H1 (cell line): ENCODE results near the gene NRXN3. TPM values are rescaled to one million over a fixed set of nuclear protein-coding genes. Genes with fewer than 3 reads are reported as not detected.
A peak's percentile ranks its signal among the peaks of the same experiment; 100 is the strongest.

Experiments
- CTCF ChIA-PET: fragments of 300-600 bp; sonication (Branson Sonifier 250); formaldehyde crosslinking; loops from one replicate; lab custom pipeline; 2021; ENCODE audit not compliant: partially characterized antibody; lab: Charles Lee
- POLR2A ChIA-PET: fragments of 300-600 bp; sonication (Branson Sonifier 250); formaldehyde crosslinking; loops from one replicate; lab custom pipeline; 2021; ENCODE audit warnings: inconsistent platforms; ENCODE audit not compliant: partially characterized antibody; lab: Charles Lee
- DNase-seq, 2 experiments: peaks; one replicate each; pipeline versions ENCODE4 v3.0.0 to v3.0.0-alpha.2; 2010 to 2022; ENCODE audit warnings: low spot score in 2 of 2, low read depth in 1 of 2, mixed read lengths in 1 of 2
- FAIRE-seq: peaks from 2 replicates; lab custom pipeline; 2011; peaks lifted over from hg19 to GRCh38; lab: Jason Lieb, UNC
- H2AFZ ChIP-seq: 2 replicates; pipeline ENCODE4 v1.8.1; 2012; ENCODE audit warnings: low read length, inconsistent platforms
- H2AK5ac ChIP-seq: 2 replicates; pipeline ENCODE4 v1.6.1; 2013; ENCODE audit warnings: low read depth, low read length
- H2BK120ac ChIP-seq: replicated peaks from 2 replicates; pipeline ENCODE3; 2013; ENCODE audit warnings: low read depth, low read length, inconsistent platforms
- H2BK12ac ChIP-seq: 2 replicates; pipeline ENCODE4 v1.6.1; 2013; ENCODE audit warnings: low read depth, low read length
- H2BK15ac ChIP-seq: 2 replicates; pipeline ENCODE4 v1.6.1; 2013; ENCODE audit warnings: low read length
- H2BK20ac ChIP-seq: 2 replicates; pipeline ENCODE4 v1.6.1; 2013; ENCODE audit warnings: low read length
- H2BK5ac ChIP-seq: 2 replicates; pipeline ENCODE4 v1.6.1; 2013; ENCODE audit warnings: low read depth, low read length
- H3K14ac ChIP-seq: 2 replicates; pipeline ENCODE4 v1.6.1; 2013; ENCODE audit warnings: inconsistent platforms; ENCODE audit not compliant: insufficient read length
- H3K18ac ChIP-seq: 2 replicates; pipeline ENCODE4 v1.6.1; 2013; ENCODE audit warnings: low read length; ENCODE audit errors: extremely low read depth
- H3K23ac ChIP-seq: 2 replicates; pipeline ENCODE4 v1.6.1; 2013; ENCODE audit warnings: inconsistent platforms; ENCODE audit not compliant: insufficient read length
- H3K23me2 ChIP-seq: 2 replicates; pipeline ENCODE4 v1.6.1; 2013; ENCODE audit warnings: low read depth, low read length
- H3K27ac ChIP-seq: 2 replicates; pipeline ENCODE4 v1.6.1; 2011; ENCODE audit warnings: low read depth, low read length, inconsistent platforms
- H3K27me3 ChIP-seq, 4 experiments: replicated peaks in 1 of 4; 1 replicate in 1 of 4; 2 replicates in 3 of 4; pipeline versions ENCODE4 v1.6.1 to v1.8.1; 2011 to 2013; ENCODE audit warnings: low read length in 3 of 4, mild to moderate bottlenecking in 3 of 4, inconsistent platforms in 2 of 4, mixed read lengths in 2 of 4, moderate library complexity in 1 of 4; ENCODE audit not compliant: control insufficient read depth in 3 of 4, insufficient read depth in 3 of 4; ENCODE audit errors: extremely low read depth in 1 of 4
- H3K36me3 ChIP-seq, 4 experiments: 2 replicates each; pipeline versions ENCODE4 v1.6.1 to v1.8.1; 2011 to 2013; ENCODE audit warnings: mild to moderate bottlenecking in 4 of 4, low read length in 3 of 4, moderate library complexity in 2 of 4, control low read depth in 1 of 4, inconsistent platforms in 1 of 4; ENCODE audit not compliant: insufficient read depth in 4 of 4, control insufficient read depth in 2 of 4
- H3K4ac ChIP-seq: replicated peaks from 2 replicates; pipeline ENCODE3; 2013; ENCODE audit warnings: low read length, low read depth, mixed read lengths, inconsistent platforms; ENCODE audit not compliant: insufficient read length
- H3K4me1 ChIP-seq, 4 experiments: replicated peaks in 1 of 4; 1 replicate in 1 of 4; 2 replicates in 3 of 4; pipeline versions ENCODE4 v1.6.1 to v1.8.1; 2011 to 2013; ENCODE audit warnings: low read length in 3 of 4, inconsistent platforms in 2 of 4, mixed read lengths in 1 of 4; ENCODE audit not compliant: insufficient read depth in 4 of 4, control insufficient read depth in 3 of 4
- H3K4me2 ChIP-seq, 2 experiments: 2 replicates each; pipeline versions ENCODE4 v1.6.1 to v1.8.1; 2011 to 2013; ENCODE audit warnings: low read depth in 2 of 2, low read length in 2 of 2, control low read depth in 1 of 2, inconsistent platforms in 1 of 2, mild to moderate bottlenecking in 1 of 2; ENCODE audit not compliant: insufficient read depth in 1 of 2
- H3K4me3 ChIP-seq, 4 experiments: fragments of 200-600, 300-600 bp in 1 of 4; sonication (generic), shearing (Covaris generic), sonication (Bioruptor Twin) in 1 of 4; 2 replicates each; pipeline versions ENCODE4 v1.5.1 to v1.8.1; 2011 to 2016; ENCODE audit warnings: low read length in 4 of 4, low read depth in 3 of 4, control low read depth in 2 of 4, inconsistent platforms in 2 of 4, mild to moderate bottlenecking in 2 of 4, mixed read lengths in 1 of 4, moderate library complexity in 1 of 4; ENCODE audit not compliant: insufficient read depth in 2 of 4; ENCODE audit errors: extremely low read depth in 1 of 4
- H3K56ac ChIP-seq: replicated peaks from 2 replicates; pipeline ENCODE3; 2013; ENCODE audit warnings: low read depth, mild to moderate bottlenecking, mixed read lengths, low read length, inconsistent platforms; ENCODE audit not compliant: insufficient read length
- H3K79me1 ChIP-seq: 2 replicates; pipeline ENCODE4 v1.6.1; 2013; ENCODE audit warnings: low read depth, low read length, control low read depth
- H3K79me2 ChIP-seq, 2 experiments: 2 replicates each; pipeline versions ENCODE4 v1.6.1 to v1.8.1; 2012 to 2013; ENCODE audit warnings: low read length in 2 of 2, mild to moderate bottlenecking in 2 of 2, inconsistent platforms in 1 of 2; ENCODE audit not compliant: insufficient read depth in 2 of 2, control insufficient read depth in 1 of 2
- H3K9ac ChIP-seq, 4 experiments: replicated peaks in 1 of 4; 1 replicate in 1 of 4; 2 replicates in 3 of 4; pipeline versions ENCODE4 v1.6.1 to v1.8.1; 2011 to 2013; ENCODE audit warnings: low read depth in 3 of 4, low read length in 3 of 4, control low read depth in 2 of 4, mild to moderate bottlenecking in 2 of 4, moderate library complexity in 2 of 4, inconsistent platforms in 1 of 4; ENCODE audit errors: extremely low read depth in 1 of 4
- H3K9me3 ChIP-seq, 2 experiments: 2 replicates each; pipeline versions ENCODE4 v1.6.1 to v1.8.1; 2012 to 2013; ENCODE audit warnings: mild to moderate bottlenecking in 2 of 2, moderate library complexity in 2 of 2, control low read depth in 1 of 2, inconsistent platforms in 1 of 2, low read depth in 1 of 2, low read length in 1 of 2, mixed read lengths in 1 of 2; ENCODE audit not compliant: insufficient read depth in 2 of 2
- H4K20me1 ChIP-seq, 2 experiments: replicated peaks in 1 of 2; 2 replicates each; pipeline versions ENCODE3 to v1.8.1; 2011 to 2013; ENCODE audit warnings: inconsistent platforms in 2 of 2, low read length in 2 of 2, mild to moderate bottlenecking in 1 of 2; ENCODE audit not compliant: insufficient read depth in 2 of 2, control insufficient read depth in 1 of 2
- H4K5ac ChIP-seq: 2 replicates; pipeline ENCODE4 v1.6.1; 2013; ENCODE audit warnings: low read length, low read depth, mixed read lengths, inconsistent platforms; ENCODE audit not compliant: insufficient read length
- H4K8ac ChIP-seq: 2 replicates; pipeline ENCODE4 v1.8.0; 2013; ENCODE audit warnings: mild to moderate bottlenecking, moderate library complexity, low read length, inconsistent platforms; ENCODE audit not compliant: insufficient read depth; ENCODE audit errors: extremely low read depth
- H4K91ac ChIP-seq: replicated peaks from 2 replicates; pipeline ENCODE3; 2013; ENCODE audit warnings: low read length, mixed read lengths, inconsistent platforms; ENCODE audit not compliant: insufficient read length
- HDAC2 ChIP-seq, 2 experiments: fragments of 300-600 bp in 1 of 2; sonication (generic) in 1 of 2; IDR thresholded peaks; 2 replicates each; pipeline ENCODE4 v1.6.1; 2011 to 2012; ENCODE audit warnings: low read depth in 2 of 2, low read length in 2 of 2, mild to moderate bottlenecking in 2 of 2, moderate library complexity in 2 of 2, borderline replicate concordance in 1 of 2, inconsistent platforms in 1 of 2
- POLR2AphosphoS5 ChIP-seq: IDR thresholded peaks from 2 replicates; pipeline ENCODE4 v1.6.1; 2011; ENCODE audit warnings: low read depth, low read length
- SP2 ChIP-seq: IDR thresholded peaks from 2 replicates; pipeline ENCODE4 v1.6.1; 2012; ENCODE audit warnings: mild to moderate bottlenecking, low read length, inconsistent platforms
- WGBS, 2 experiments: shearing (Covaris generic) in 1 of 2; methylation state at CpG; one replicate each; pipeline versions ENCODE4 v1.1.6 to v1.1.7; 2013 to 2015; ENCODE audit warnings: low lambda C conversion rate in 2 of 2, mixed read lengths in 2 of 2, inconsistent platforms in 1 of 2, low coverage in 1 of 2, missing lambda C conversion rate in 1 of 2; ENCODE audit not compliant: insufficient replicate concordance in 2 of 2, insufficient coverage in 1 of 2, insufficient read length in 1 of 2; ENCODE audit errors: extremely low coverage in 1 of 2, missing lambda C conversion rate in 1 of 2; 5-methylcytosine and 5-hydroxymethylcytosine counted together
- polyA plus RNA-seq, 7 experiments: library from polyadenylated mRNA; depleted of rRNA in 3 of 7; stranded (reverse) in 5 of 7; unstranded in 2 of 7; fragments of >200 nt in 5 of 7; fragments of 200-250 nt in 2 of 7; gene quantifications; 1 replicate in 5 of 7; 2 replicates in 1 of 7; 4 replicates in 1 of 7; pipeline versions ENCODE4 v1.2.1 to v1.2.3, GENCODE V29; 2011 to 2013; ENCODE audit warnings: missing spikeins in 2 of 7, mixed read lengths in 2 of 7
- total RNA-seq: library from RNA; stranded (reverse); fragmentation: NEBNext Ultra II Directional; extraction: Animal tissue kit (Norgen Biotek cat#: 25700); gene quantifications from 2 replicates; pipeline ENCODE4 v1.2.1, GENCODE V29; 2021

Gene NRXN3
- total and polyA plus RNA-seq, 2 of the 8 experiments (the other 6 are each of a cell fraction or from before 2014, with no cell fraction given): 2.6 to 4.1 TPM

GRCh38 chr14:78313499-78313898, 143.3 kb downstream of the NRXN3 start:
- no peak overlapping the region for H3K9ac ChIP-seq
- H3K23ac ChIP-seq: no peak overlapping the region
- no peak overlapping the region for H3K18ac ChIP-seq
- no peak overlapping the region for H3K14ac ChIP-seq
- H2AFZ ChIP-seq: no peak overlapping the region
- peaks cover 3 to 10% (median 8%) of the 10 kb centered on the region in 4 experiments; a peak in 5 of 7 replicates for H3K4me1 ChIP-seq
- H3K4me2 ChIP-seq: no peak overlapping the region
- DNase-seq: no peak
- H3K56ac ChIP-seq: no peak overlapping the region
- H4K20me1 ChIP-seq: no peaks in the 10 kb centered on the region
- no peaks in the 10 kb centered on the region for H3K27me3 ChIP-seq
- no peak overlapping the region for H2BK5ac ChIP-seq
- H2BK20ac ChIP-seq: no peak overlapping the region
- no peak overlapping the region for H3K4ac ChIP-seq
- H3K23me2 ChIP-seq: no peaks in the 10 kb centered on the region
- no peak overlapping the region for H4K91ac ChIP-seq
- H4K8ac ChIP-seq: no peak overlapping the region
- H2AK5ac ChIP-seq: no peak overlapping the region
- H3K79me2 ChIP-seq: no peaks in the 10 kb centered on the region
- H2BK15ac ChIP-seq: no peak overlapping the region
- 92% methylated on average over 3 of the region's 3 CpGs; no CpG with 5 or more reads in 1 of the 2 experiments for WGBS, 2 experiments
- H3K36me3 ChIP-seq: no peaks in the 10 kb centered on the region
- H2BK12ac ChIP-seq: no peak overlapping the region
- TF ChIP-seq SP2 (no peak), POLR2AphosphoS5 (no peak), HDAC2 (IDR thresholded peaks at IDR 0.05; ENCODE audit: borderline replicate concordance in 1 of 2, low read depth in 2 of 2, low read length in 2 of 2) (peak in 1 of 2 experiments; percentile 43; a peak in 1 of 4 replicates)
- TF ChIP-seq, all 59 proteins: peak for 1
- H3K79me1 ChIP-seq: no peaks in the 10 kb centered on the region
- H4K5ac ChIP-seq: no peak overlapping the region
- no peak overlapping the region for H3K4me3 ChIP-seq
- ChIA-PET CTCF (interaction anchor here (0.6 to 1.1 kb wide), 2 partner anchors 452 to 620 kb away, joined by 3 to 4 read pairs; no protein-coding TSS in a partner anchor), POLR2A (no interaction called here)
- H3K27ac ChIP-seq: no peak overlapping the region
- H3K9me3 ChIP-seq: no peaks in the 10 kb centered on the region
- no peak for FAIRE-seq
- H2BK120ac ChIP-seq: no peak overlapping the region
